H1 (cell line): ENCODE results near the gene GRM4. TPM values are rescaled to one million over a fixed set of nuclear protein-coding genes. Genes with fewer than 3 reads are reported as not detected.

ENCODE experiments used
- CTCF ChIA-PET: fragments of 300-600 bp; sonication (Branson Sonifier 250); formaldehyde crosslinking; loops from one replicate; lab custom pipeline; 2021; ENCODE audit not compliant: partially characterized antibody; lab: Charles Lee
- POLR2A ChIA-PET: fragments of 300-600 bp; sonication (Branson Sonifier 250); formaldehyde crosslinking; loops from one replicate; lab custom pipeline; 2021; ENCODE audit warnings: inconsistent platforms; ENCODE audit not compliant: partially characterized antibody; lab: Charles Lee
- DNase-seq, 2 experiments: peaks; one replicate each; pipeline versions ENCODE4 v3.0.0 to v3.0.0-alpha.2; 2010 to 2022; ENCODE audit warnings: low spot score in 2 of 2, low read depth in 1 of 2, mixed read lengths in 1 of 2
- FAIRE-seq: peaks from 2 replicates; lab custom pipeline; 2011; peaks lifted over from hg19 to GRCh38; lab: Jason Lieb, UNC
- H2AFZ ChIP-seq: 2 replicates; pipeline ENCODE4 v1.8.1; 2012; ENCODE audit warnings: low read length, inconsistent platforms
- H2AK5ac ChIP-seq: 2 replicates; pipeline ENCODE4 v1.6.1; 2013; ENCODE audit warnings: low read depth, low read length
- H2BK120ac ChIP-seq: replicated peaks from 2 replicates; pipeline ENCODE3; 2013; ENCODE audit warnings: low read depth, low read length, inconsistent platforms
- H2BK12ac ChIP-seq: 2 replicates; pipeline ENCODE4 v1.6.1; 2013; ENCODE audit warnings: low read depth, low read length
- H2BK15ac ChIP-seq: 2 replicates; pipeline ENCODE4 v1.6.1; 2013; ENCODE audit warnings: low read length
- H2BK20ac ChIP-seq: 2 replicates; pipeline ENCODE4 v1.6.1; 2013; ENCODE audit warnings: low read length
- H2BK5ac ChIP-seq: 2 replicates; pipeline ENCODE4 v1.6.1; 2013; ENCODE audit warnings: low read depth, low read length
- H3K14ac ChIP-seq: 2 replicates; pipeline ENCODE4 v1.6.1; 2013; ENCODE audit warnings: inconsistent platforms; ENCODE audit not compliant: insufficient read length
- H3K18ac ChIP-seq: 2 replicates; pipeline ENCODE4 v1.6.1; 2013; ENCODE audit warnings: low read length; ENCODE audit errors: extremely low read depth
- H3K23ac ChIP-seq: 2 replicates; pipeline ENCODE4 v1.6.1; 2013; ENCODE audit warnings: inconsistent platforms; ENCODE audit not compliant: insufficient read length
- H3K23me2 ChIP-seq: 2 replicates; pipeline ENCODE4 v1.6.1; 2013; ENCODE audit warnings: low read depth, low read length
- H3K27ac ChIP-seq: 2 replicates; pipeline ENCODE4 v1.6.1; 2011; ENCODE audit warnings: low read depth, low read length, inconsistent platforms
- H3K27me3 ChIP-seq, 4 experiments: replicated peaks in 1 of 4; 1 replicate in 1 of 4; 2 replicates in 3 of 4; pipeline versions ENCODE4 v1.6.1 to v1.8.1; 2011 to 2013; ENCODE audit warnings: low read length in 3 of 4, mild to moderate bottlenecking in 3 of 4, inconsistent platforms in 2 of 4, mixed read lengths in 2 of 4, moderate library complexity in 1 of 4; ENCODE audit not compliant: control insufficient read depth in 3 of 4, insufficient read depth in 3 of 4; ENCODE audit errors: extremely low read depth in 1 of 4
- H3K36me3 ChIP-seq, 4 experiments: 2 replicates each; pipeline versions ENCODE4 v1.6.1 to v1.8.1; 2011 to 2013; ENCODE audit warnings: mild to moderate bottlenecking in 4 of 4, low read length in 3 of 4, moderate library complexity in 2 of 4, control low read depth in 1 of 4, inconsistent platforms in 1 of 4; ENCODE audit not compliant: insufficient read depth in 4 of 4, control insufficient read depth in 2 of 4
- H3K4ac ChIP-seq: replicated peaks from 2 replicates; pipeline ENCODE3; 2013; ENCODE audit warnings: low read length, low read depth, mixed read lengths, inconsistent platforms; ENCODE audit not compliant: insufficient read length
- H3K4me1 ChIP-seq, 4 experiments: replicated peaks in 1 of 4; 1 replicate in 1 of 4; 2 replicates in 3 of 4; pipeline versions ENCODE4 v1.6.1 to v1.8.1; 2011 to 2013; ENCODE audit warnings: low read length in 3 of 4, inconsistent platforms in 2 of 4, mixed read lengths in 1 of 4; ENCODE audit not compliant: insufficient read depth in 4 of 4, control insufficient read depth in 3 of 4
- H3K4me2 ChIP-seq, 2 experiments: 2 replicates each; pipeline versions ENCODE4 v1.6.1 to v1.8.1; 2011 to 2013; ENCODE audit warnings: low read depth in 2 of 2, low read length in 2 of 2, control low read depth in 1 of 2, inconsistent platforms in 1 of 2, mild to moderate bottlenecking in 1 of 2; ENCODE audit not compliant: insufficient read depth in 1 of 2
- H3K4me3 ChIP-seq, 4 experiments: fragments of 200-600, 300-600 bp in 1 of 4; sonication (generic), shearing (Covaris generic), sonication (Bioruptor Twin) in 1 of 4; 2 replicates each; pipeline versions ENCODE4 v1.5.1 to v1.8.1; 2011 to 2016; ENCODE audit warnings: low read length in 4 of 4, low read depth in 3 of 4, control low read depth in 2 of 4, inconsistent platforms in 2 of 4, mild to moderate bottlenecking in 2 of 4, mixed read lengths in 1 of 4, moderate library complexity in 1 of 4; ENCODE audit not compliant: insufficient read depth in 2 of 4; ENCODE audit errors: extremely low read depth in 1 of 4
- H3K56ac ChIP-seq: replicated peaks from 2 replicates; pipeline ENCODE3; 2013; ENCODE audit warnings: low read depth, mild to moderate bottlenecking, mixed read lengths, low read length, inconsistent platforms; ENCODE audit not compliant: insufficient read length
- H3K79me1 ChIP-seq: 2 replicates; pipeline ENCODE4 v1.6.1; 2013; ENCODE audit warnings: low read depth, low read length, control low read depth
- H3K79me2 ChIP-seq, 2 experiments: 2 replicates each; pipeline versions ENCODE4 v1.6.1 to v1.8.1; 2012 to 2013; ENCODE audit warnings: low read length in 2 of 2, mild to moderate bottlenecking in 2 of 2, inconsistent platforms in 1 of 2; ENCODE audit not compliant: insufficient read depth in 2 of 2, control insufficient read depth in 1 of 2
- H3K9ac ChIP-seq, 4 experiments: replicated peaks in 1 of 4; 1 replicate in 1 of 4; 2 replicates in 3 of 4; pipeline versions ENCODE4 v1.6.1 to v1.8.1; 2011 to 2013; ENCODE audit warnings: low read depth in 3 of 4, low read length in 3 of 4, control low read depth in 2 of 4, mild to moderate bottlenecking in 2 of 4, moderate library complexity in 2 of 4, inconsistent platforms in 1 of 4; ENCODE audit errors: extremely low read depth in 1 of 4
- H3K9me3 ChIP-seq, 2 experiments: 2 replicates each; pipeline versions ENCODE4 v1.6.1 to v1.8.1; 2012 to 2013; ENCODE audit warnings: mild to moderate bottlenecking in 2 of 2, moderate library complexity in 2 of 2, control low read depth in 1 of 2, inconsistent platforms in 1 of 2, low read depth in 1 of 2, low read length in 1 of 2, mixed read lengths in 1 of 2; ENCODE audit not compliant: insufficient read depth in 2 of 2
- H4K20me1 ChIP-seq, 2 experiments: replicated peaks in 1 of 2; 2 replicates each; pipeline versions ENCODE3 to v1.8.1; 2011 to 2013; ENCODE audit warnings: inconsistent platforms in 2 of 2, low read length in 2 of 2, mild to moderate bottlenecking in 1 of 2; ENCODE audit not compliant: insufficient read depth in 2 of 2, control insufficient read depth in 1 of 2
- H4K5ac ChIP-seq: 2 replicates; pipeline ENCODE4 v1.6.1; 2013; ENCODE audit warnings: low read length, low read depth, mixed read lengths, inconsistent platforms; ENCODE audit not compliant: insufficient read length
- H4K8ac ChIP-seq: 2 replicates; pipeline ENCODE4 v1.8.0; 2013; ENCODE audit warnings: mild to moderate bottlenecking, moderate library complexity, low read length, inconsistent platforms; ENCODE audit not compliant: insufficient read depth; ENCODE audit errors: extremely low read depth
- H4K91ac ChIP-seq: replicated peaks from 2 replicates; pipeline ENCODE3; 2013; ENCODE audit warnings: low read length, mixed read lengths, inconsistent platforms; ENCODE audit not compliant: insufficient read length
- BCL11A ChIP-seq, 2 experiments: IDR thresholded peaks; one replicate each; pipeline ENCODE4 v1.6.1; 2011; ENCODE audit warnings: low read depth in 2 of 2, low read length in 2 of 2, mild to moderate bottlenecking in 2 of 2
- BRCA1 ChIP-seq: IDR thresholded peaks from 2 replicates; pipeline ENCODE4 v1.6.1; 2012; ENCODE audit warnings: low read depth, low read length, improper control_type of control experiment
- CEBPB ChIP-seq: IDR thresholded peaks from 2 replicates; pipeline ENCODE4 v1.6.1; 2012; ENCODE audit warnings: low read depth, low read length
- HDAC2 ChIP-seq, 2 experiments: fragments of 300-600 bp in 1 of 2; sonication (generic) in 1 of 2; IDR thresholded peaks; 2 replicates each; pipeline ENCODE4 v1.6.1; 2011 to 2012; ENCODE audit warnings: low read depth in 2 of 2, low read length in 2 of 2, mild to moderate bottlenecking in 2 of 2, moderate library complexity in 2 of 2, borderline replicate concordance in 1 of 2, inconsistent platforms in 1 of 2
- KDM1A ChIP-seq: fragments of 200-600, 300-600 bp; sonication (generic); IDR thresholded peaks from 2 replicates; pipeline ENCODE4 v1.7.1; 2016; ENCODE audit warnings: mild to moderate bottlenecking, low read length, borderline replicate concordance
- KDM4A ChIP-seq: IDR thresholded peaks from one replicate; pipeline ENCODE4 v1.7.1; 2012; ENCODE audit warnings: low read depth, mild to moderate bottlenecking, moderate library complexity, low read length, inconsistent platforms; ENCODE audit not compliant: severe bottlenecking
- TAF7 ChIP-seq: optimal IDR thresholded peaks from 2 replicates; pipeline ENCODE3; 2011; ENCODE audit warnings: low read depth, mild to moderate bottlenecking, inconsistent platforms, low read length, moderate library complexity, borderline replicate concordance
- WGBS, 2 experiments: shearing (Covaris generic) in 1 of 2; methylation state at CpG; one replicate each; pipeline versions ENCODE4 v1.1.6 to v1.1.7; 2013 to 2015; ENCODE audit warnings: low lambda C conversion rate in 2 of 2, mixed read lengths in 2 of 2, inconsistent platforms in 1 of 2, low coverage in 1 of 2, missing lambda C conversion rate in 1 of 2; ENCODE audit not compliant: insufficient replicate concordance in 2 of 2, insufficient coverage in 1 of 2, insufficient read length in 1 of 2; ENCODE audit errors: extremely low coverage in 1 of 2, missing lambda C conversion rate in 1 of 2; 5-methylcytosine and 5-hydroxymethylcytosine counted together
- polyA plus RNA-seq, 7 experiments: library from polyadenylated mRNA; depleted of rRNA in 3 of 7; stranded (reverse) in 5 of 7; unstranded in 2 of 7; fragments of >200 nt in 5 of 7; fragments of 200-250 nt in 2 of 7; gene quantifications; 1 replicate in 5 of 7; 2 replicates in 1 of 7; 4 replicates in 1 of 7; pipeline versions ENCODE4 v1.2.1 to v1.2.3, GENCODE V29; 2011 to 2013; ENCODE audit warnings: missing spikeins in 2 of 7, mixed read lengths in 2 of 7
- total RNA-seq: library from RNA; stranded (reverse); fragmentation: NEBNext Ultra II Directional; extraction: Animal tissue kit (Norgen Biotek cat#: 25700); gene quantifications from 2 replicates; pipeline ENCODE4 v1.2.1, GENCODE V29; 2021
- TF ChIP-seq, protein P1 (sequence below): IDR thresholded peaks from 2 replicates; pipeline ENCODE4 v1.6.1; 2012; ENCODE audit warnings: inconsistent platforms
- TF ChIP-seq, protein P2 (sequence below): IDR thresholded peaks from 2 replicates; pipeline ENCODE4 v1.6.1; 2012; ENCODE audit warnings: low read length, inconsistent platforms

The GRM4 gene
- total and polyA plus RNA-seq, 2 of the 8 experiments (the other 6 are each of a cell fraction or from before 2014, with no cell fraction given), result 19.6 to 21.5 TPM

DNA sequence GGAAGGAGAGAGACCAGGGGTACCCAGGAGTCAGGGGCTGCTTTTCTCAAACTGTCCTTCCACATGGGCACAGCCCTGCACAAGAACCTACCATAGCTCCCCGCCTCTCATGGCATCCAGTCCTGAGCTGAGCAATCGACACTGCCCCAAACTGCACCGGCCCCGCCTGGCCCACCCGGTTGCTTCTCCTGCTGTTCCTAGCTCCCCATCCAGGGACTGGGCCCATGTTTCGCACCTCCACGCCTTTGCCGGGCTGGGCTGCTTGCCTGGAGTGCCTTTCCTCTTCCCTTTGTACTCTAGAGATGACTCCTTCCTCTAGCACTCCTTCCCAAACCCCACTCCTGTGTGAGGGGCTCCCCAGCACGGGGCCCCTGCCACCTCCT lies 123.0 kb downstream of the GRM4 start:
- Histone ChIP-seq H2AK5ac (no peak overlapping the region), H3K23me2 (no peaks in the 10 kb centered on the region; the same call in 1 of the 2 replicates), H3K4ac (no peak overlapping the region), H2AFZ (no peak overlapping the region), H3K56ac (no peak overlapping the region), H3K36me3 (no peaks in the 10 kb centered on the region), H3K9ac (no peak overlapping the region), H3K4me3 (no peak overlapping the region), H3K79me2 (no peaks in the 10 kb centered on the region), H3K4me2 (no peak overlapping the region), H3K18ac (no peak overlapping the region), H4K8ac (peak overlapping the region; percentile 19), H2BK120ac (no peak overlapping the region), H4K5ac (no peak overlapping the region), H4K20me1 (peaks cover 0 to 1% of the 10 kb centered on the region in 2 experiments), H3K79me1 (no peaks in the 10 kb centered on the region), H2BK5ac (no peak overlapping the region), H2BK20ac (no peak overlapping the region), H3K27ac (no peak overlapping the region), H3K14ac (no peak overlapping the region), H3K27me3 (peaks cover 0 to 2% (median 0%) of the 10 kb centered on the region in 4 experiments; a peak in 2 of 7 replicates), H3K23ac (no peak overlapping the region), H2BK15ac (no peak overlapping the region), H4K91ac (no peak overlapping the region), H2BK12ac (no peak overlapping the region), H3K9me3 (peaks cover 0 to 3% of the 10 kb centered on the region in 2 experiments; a peak in 2 of 4 replicates), H3K4me1 (no peaks in the 10 kb centered on the region; a peak in 1 of 7 replicates)
- TF ChIP-seq, protein P1, sequence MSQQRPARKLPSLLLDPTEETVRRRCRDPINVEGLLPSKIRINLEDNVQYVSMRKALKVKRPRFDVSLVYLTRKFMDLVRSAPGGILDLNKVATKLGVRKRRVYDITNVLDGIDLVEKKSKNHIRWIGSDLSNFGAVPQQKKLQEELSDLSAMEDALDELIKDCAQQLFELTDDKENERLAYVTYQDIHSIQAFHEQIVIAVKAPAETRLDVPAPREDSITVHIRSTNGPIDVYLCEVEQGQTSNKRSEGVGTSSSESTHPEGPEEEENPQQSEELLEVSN, result no peak
- TF ChIP-seq KDM1A (no peak), BCL11A (IDR thresholded peaks at IDR 0.05; ENCODE audit: low read depth in 2 of 2, low read length in 2 of 2) (no peak), KDM4A (no peak), CEBPB (no peak), TAF7 (no peak), HDAC2 (IDR thresholded peaks at IDR 0.05; ENCODE audit: borderline replicate concordance in 1 of 2, low read depth in 2 of 2, low read length in 2 of 2) (no peak), BRCA1 (no peak)
- TF ChIP-seq, protein P2, sequence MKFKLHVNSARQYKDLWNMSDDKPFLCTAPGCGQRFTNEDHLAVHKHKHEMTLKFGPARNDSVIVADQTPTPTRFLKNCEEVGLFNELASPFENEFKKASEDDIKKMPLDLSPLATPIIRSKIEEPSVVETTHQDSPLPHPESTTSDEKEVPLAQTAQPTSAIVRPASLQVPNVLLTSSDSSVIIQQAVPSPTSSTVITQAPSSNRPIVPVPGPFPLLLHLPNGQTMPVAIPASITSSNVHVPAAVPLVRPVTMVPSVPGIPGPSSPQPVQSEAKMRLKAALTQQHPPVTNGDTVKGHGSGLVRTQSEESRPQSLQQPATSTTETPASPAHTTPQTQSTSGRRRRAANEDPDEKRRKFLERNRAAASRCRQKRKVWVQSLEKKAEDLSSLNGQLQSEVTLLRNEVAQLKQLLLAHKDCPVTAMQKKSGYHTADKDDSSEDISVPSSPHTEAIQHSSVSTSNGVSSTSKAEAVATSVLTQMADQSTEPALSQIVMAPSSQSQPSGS, result no peak
- ChIA-PET CTCF (interaction anchor here (1.0 to 16.1 kb wide), 4 partner anchors 8 to 131 kb away, joined by 3 to 234 read pairs (median 4); no protein-coding TSS in a partner anchor), POLR2A (interaction anchor here (0.6 to 1.1 kb wide), 2 partner anchors 46 to 621 kb away, joined by 3 to 4 read pairs; no protein-coding TSS in a partner anchor)
- DNase-seq, result no peak
- 90% methylated on average over 7 of the region's 9 CpGs; no CpG with 5 or more reads in 1 of the 2 experiments for WGBS, 2 experiments
- FAIRE-seq, result no peak
